K562 treated with DMSO at 1 percent for 12 hours (cell line): ENCODE results near the gene IL16. TPM values are rescaled to one million over a fixed set of nuclear protein-coding genes. Genes with fewer than 3 reads are reported as not detected.

Experiments used
- total RNA-seq: library from RNA; unstranded; fragments of 300-600 nt; gene quantifications from 2 replicates; pipeline ENCODE4 v1.2.3, GENCODE V29; 2022; ENCODE audit not compliant: insufficient read depth

IL16 gene
- 1.8 and 5.7 TPM in 2 replicates for total RNA-seq

DNA sequence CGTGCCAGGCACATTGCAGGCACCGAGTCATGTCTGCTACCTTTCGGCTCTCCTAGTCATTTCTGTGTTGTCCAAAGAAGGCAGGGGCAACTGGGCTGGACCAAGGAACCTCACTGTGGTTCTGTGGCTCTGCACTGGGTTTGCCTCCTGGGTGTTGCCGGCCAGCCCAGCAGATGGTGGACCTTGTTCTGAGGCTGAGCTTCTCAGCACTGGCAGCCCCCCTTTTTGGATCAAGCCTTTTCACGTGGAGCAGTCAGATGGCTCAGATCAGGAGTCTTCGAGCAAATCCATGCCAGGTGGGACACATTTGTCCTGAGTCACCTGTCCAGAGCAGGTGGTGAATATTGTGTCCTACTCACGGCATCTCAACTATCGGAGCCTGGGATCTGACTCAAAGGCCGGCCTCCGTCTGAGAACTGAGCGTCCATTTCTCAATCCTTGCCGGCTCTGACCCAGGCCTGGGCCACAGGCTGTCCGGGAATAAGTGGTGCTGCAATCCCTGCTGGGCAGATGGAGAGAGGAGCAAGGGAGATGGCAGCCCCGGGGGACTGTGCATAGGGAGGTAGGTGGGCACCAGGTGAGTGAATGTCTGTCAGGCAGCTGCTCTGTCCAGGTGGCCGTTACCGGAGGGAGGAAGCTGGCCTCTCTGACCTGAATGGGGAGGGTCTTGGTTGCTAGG, at the start of gene IL16:
Gene IL16 (plus strand): TSS at position 304 of the 679 bp plus-strand sequence. CDS start 28,521 bp downstream, outside the sequence.

DNA sequence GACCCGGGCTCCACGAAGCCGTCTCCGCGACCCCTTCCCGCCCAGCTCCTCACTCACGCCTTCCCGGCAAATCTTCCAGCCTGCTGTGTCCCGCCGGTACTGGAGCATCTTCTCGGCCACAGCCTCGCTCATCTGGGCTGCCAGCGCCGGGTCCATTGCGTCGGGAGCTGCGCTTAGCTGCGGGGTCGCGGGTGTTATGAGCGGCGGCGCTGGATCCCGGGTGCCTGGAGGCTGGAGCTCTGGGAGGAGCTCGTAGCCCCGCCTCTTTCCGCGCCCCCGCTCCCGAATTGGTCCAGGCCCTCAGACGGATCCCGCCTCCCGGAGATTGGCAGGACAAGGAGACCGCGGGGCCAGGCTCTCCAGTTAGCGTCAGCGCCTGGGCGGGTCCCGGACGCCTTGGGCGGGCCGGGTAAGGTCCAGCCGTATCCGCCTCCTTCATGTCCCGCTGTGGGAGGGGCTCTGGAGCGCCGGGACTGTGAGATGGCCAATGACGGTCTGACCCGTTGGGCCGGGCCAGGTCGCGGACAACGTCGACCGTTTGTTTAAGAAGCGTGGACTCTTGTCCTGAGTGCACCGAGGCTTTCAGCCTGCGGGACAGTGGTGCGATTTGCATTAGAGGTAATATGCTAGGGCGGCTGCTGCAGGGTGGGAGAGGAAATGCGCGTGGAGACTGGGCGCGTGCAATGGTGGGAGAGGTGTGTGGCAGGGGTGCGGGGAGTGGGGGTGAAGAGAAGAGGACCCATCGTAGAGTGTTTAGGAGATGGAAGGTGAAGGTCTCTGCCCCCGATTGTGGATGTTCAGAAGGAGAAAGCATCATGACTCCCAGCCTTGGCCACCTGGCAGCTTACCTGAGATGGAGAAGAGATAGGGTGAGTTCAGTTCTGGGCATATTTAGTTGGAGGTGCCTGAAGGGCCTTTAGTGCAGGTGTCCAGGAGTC, 127.5 kb downstream of the IL16 start, which contains the start of gene STARD5:
Gene STARD5 (minus strand): TSS at position 198 of the 938 bp plus-strand sequence. CDS start 42 bp downstream, at position 156.

Other genes starting within 250 kb of the IL16 start
- 13.5 and 21.1 TPM in 2 replicates for gene MESD, start 207.1 kb upstream of the IL16 start, total RNA-seq
- gene TLNRD1, start 196.0 kb upstream of the IL16 start, total RNA-seq: 22.3 and 32.0 TPM in 2 replicates
- gene CFAP161, start 62.6 kb upstream of the IL16 start, total RNA-seq: 4.8 TPM in 1 of 2 replicates, not detected in the other
- gene STARD5, start 127.3 kb downstream of the IL16 start, total RNA-seq: 3.6 and 4.1 TPM in 2 replicates
- 0.12 TPM in 1 of 2 replicates, not detected in the other for gene TMC3, start 177.3 kb downstream of the IL16 start, total RNA-seq